Jurkat, Clone E6-1 (cell line): ENCODE data around the gene PCDHB12.
"Not testable (repeated sequence)": the region's sequence is repeated elsewhere in the genome, so short reads cannot be mapped to it uniquely, and the experiment has no call there.

Experiments used
- DNase-seq: peaks from one replicate; pipeline ENCODE4 v3.0.0-alpha.2; 2011; ENCODE audit warnings: low read depth, low spot score
- H3K4me3 ChIP-seq: 2 replicates; pipeline ENCODE4 v1.5.1; 2011; ENCODE audit warnings: mild to moderate bottlenecking, low read length, control low read depth, moderate library complexity

PCDHB12 gene

DNA sequence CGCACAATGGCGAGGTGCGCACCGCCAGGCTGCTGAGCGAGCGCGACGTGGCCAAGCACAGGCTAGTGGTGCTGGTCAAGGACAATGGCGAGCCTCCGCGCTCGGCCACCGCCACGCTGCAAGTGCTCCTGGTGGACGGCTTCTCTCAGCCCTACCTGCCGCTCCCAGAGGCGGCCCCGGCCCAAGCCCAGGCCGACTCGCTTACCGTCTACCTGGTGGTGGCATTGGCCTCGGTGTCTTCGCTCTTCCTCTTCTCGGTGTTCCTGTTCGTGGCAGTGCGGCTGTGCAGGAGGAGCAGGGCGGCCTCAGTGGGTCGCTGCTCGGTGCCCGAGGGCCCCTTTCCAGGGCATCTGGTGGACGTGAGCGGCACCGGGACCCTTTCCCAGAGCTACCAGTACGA is 38.9 kb downstream of the PCDHB12 start:
- not testable (repeated sequence) for H3K4me3 ChIP-seq, DNase-seq

- no peak for DNase-seq
- no peak overlapping the region for H3K4me3 ChIP-seq
These were observed 42.1 kb downstream of the PCDHB12 start for GRCh38 chr5:141250576-141250975.

DNA sequence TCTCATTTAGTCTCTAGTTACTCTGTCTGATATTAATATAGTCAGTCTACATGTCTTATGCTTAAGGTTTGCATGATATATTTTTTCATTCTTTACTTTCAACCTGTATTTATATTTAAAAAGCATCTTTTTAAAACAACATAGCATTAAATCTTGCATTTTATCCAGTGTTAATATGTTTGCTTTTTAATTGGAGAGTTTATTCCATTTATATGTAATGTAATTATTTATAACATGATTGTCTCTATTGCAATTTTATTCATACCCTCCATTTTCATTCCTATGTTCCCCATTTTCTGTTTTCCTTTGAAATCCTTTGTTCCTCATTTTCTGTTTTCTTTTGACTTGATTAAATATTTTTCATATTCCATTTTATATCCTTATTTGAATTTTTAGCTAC is 49.9 kb downstream of the PCDHB12 start:
- no peak for DNase-seq

DNA sequence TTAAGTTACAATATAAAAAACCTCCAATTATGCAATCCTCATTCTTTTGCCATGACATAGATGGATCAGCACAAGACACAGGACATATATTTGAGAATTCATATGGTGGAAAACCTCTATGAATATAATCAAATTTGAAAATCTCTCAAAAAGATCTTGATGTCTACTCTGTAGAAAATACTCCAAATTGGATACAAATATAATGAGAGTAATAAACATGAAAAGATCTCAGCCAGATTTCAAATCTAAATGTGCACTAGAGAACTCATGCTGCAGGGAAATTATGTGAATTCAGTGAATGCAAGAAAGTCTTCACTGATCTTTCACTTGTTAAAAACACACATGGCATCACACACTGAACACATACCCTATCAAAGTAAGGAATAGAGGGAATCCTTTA is 50.4 kb downstream of the PCDHB12 start:
- no peak overlapping the region for H3K4me3 ChIP-seq
- no peak for DNase-seq

More for the DNA sequence above, 49.9 kb downstream of the PCDHB12 start:
- no peak overlapping the region for H3K4me3 ChIP-seq

DNA sequence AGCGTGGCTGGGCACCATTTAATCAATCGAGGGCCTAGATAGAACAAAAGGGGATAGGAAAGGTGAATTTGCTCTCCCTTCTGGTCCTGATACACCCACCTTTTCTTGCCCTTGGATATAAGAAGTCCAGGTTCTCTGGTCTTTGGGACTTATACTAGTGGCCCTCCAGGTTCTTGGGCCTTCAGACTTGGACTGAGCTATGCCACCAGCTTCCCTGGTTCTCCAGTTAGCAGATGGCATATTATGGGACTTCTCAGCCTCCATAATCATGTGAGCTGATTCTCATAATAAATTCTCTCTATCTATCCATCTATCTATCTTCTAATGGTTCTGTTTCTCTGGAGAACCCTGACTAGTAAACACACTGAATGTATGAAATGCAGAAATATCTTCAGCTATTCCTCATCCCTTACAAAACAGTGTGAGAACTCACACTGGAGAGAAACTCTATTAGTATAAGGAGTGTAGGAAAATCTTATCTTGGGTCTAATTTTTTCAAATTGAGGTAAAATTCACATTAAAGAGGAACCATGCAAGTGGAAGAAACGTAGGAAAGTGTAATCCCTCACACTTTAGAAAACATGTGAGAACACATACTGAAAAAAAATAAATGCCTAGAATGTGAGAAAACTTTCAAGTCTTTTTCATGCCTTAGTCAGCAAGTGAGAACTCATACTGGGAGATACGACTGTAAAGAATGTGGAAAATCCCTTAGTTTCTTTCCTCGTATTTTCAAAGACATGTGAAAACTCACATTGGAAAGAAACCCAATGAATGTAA is 52.1 kb downstream of the PCDHB12 start:
- no peak overlapping the region for H3K4me3 ChIP-seq
- DNase-seq: no peak

GRCh38 chr5:141261238-141261546 is 52.7 kb downstream of the PCDHB12 start:
- DNase-seq: no peak
- no peak overlapping the region for H3K4me3 ChIP-seq
